ENCODE measurements around the gene EHMT1.

The EHMT1 gene

DNA sequence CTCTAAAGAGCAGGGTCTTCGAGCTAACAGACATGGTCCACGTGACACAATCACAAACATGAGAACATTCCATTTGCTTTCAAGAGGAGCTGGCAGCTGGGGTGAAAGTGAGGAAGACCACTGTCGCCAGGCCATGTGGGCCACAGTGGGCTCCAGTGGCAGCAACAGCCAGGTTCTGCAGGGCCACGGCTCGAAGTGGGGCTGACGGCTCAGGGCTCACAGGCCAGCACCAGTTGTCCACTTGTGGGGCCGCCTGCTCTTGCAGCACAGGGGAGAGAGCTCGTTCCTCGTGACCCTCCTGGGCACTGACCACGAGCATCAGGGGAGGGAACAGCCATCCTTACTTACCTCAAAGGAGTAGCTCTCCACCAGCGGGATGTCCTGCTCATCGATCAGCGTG lies 30.5 kb upstream of the EHMT1 start:
- no peak for ATAC-seq

GRCh38 chr9:137588891-137589290 lies 29.9 kb upstream of the EHMT1 start:
- no peak for ATAC-seq
- TF ChIP-seq, protein P1, sequence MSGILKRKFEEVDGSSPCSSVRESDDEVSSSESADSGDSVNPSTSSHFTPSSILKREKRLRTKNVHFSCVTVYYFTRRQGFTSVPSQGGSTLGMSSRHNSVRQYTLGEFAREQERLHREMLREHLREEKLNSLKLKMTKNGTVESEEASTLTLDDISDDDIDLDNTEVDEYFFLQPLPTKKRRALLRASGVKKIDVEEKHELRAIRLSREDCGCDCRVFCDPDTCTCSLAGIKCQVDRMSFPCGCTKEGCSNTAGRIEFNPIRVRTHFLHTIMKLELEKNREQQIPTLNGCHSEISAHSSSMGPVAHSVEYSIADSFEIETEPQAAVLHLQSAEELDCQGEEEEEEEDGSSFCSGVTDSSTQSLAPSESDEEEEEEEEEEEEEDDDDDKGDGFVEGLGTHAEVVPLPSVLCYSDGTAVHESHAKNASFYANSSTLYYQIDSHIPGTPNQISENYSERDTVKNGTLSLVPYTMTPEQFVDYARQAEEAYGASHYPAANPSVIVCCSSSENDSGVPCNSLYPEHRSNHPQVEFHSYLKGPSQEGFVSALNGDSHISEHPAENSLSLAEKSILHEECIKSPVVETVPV (CRISPR knock-in tag; IDR thresholded peaks at IDR 0.05), result no peak
- TF ChIP-seq ARNTL (CRISPR knock-in tag; IDR thresholded peaks at IDR 0.05; ENCODE audit: borderline replicate concordance, low read depth), result no peak
- no peak for TF ChIP-seq POU6F1 (CRISPR knock-in tag; IDR thresholded peaks at IDR 0.05; ENCODE audit: borderline replicate concordance, low read depth)
- TF ChIP-seq GLIS3 (CRISPR knock-in tag; IDR thresholded peaks at IDR 0.05), result no peak

More for the DNA sequence above, 30.5 kb upstream of the EHMT1 start:
- TF ChIP-seq CSDC2 (CRISPR knock-in tag; IDR thresholded peaks at IDR 0.05), result no peak
- TF ChIP-seq ZFP30 (CRISPR knock-in tag; IDR thresholded peaks at IDR 0.05), result no peak
- no peak for TF ChIP-seq TOX (CRISPR knock-in tag; IDR thresholded peaks at IDR 0.05; ENCODE audit: borderline replicate concordance)
- TF ChIP-seq ZNF70 (CRISPR knock-in tag; IDR thresholded peaks at IDR 0.05), result no peak

GRCh38 chr9:137589441-137590122 lies 29.2 kb upstream of the EHMT1 start:
- TF ChIP-seq PATZ1 (CRISPR knock-in tag; IDR thresholded peaks at IDR 0.05; ENCODE audit: borderline replicate concordance) (no peak), RARB (CRISPR knock-in tag; IDR thresholded peaks at IDR 0.05) (no peak), TOX (CRISPR knock-in tag; IDR thresholded peaks at IDR 0.05; ENCODE audit: borderline replicate concordance) (no peak), CSDC2 (CRISPR knock-in tag; IDR thresholded peaks at IDR 0.05) (no peak), ZFP30 (CRISPR knock-in tag; IDR thresholded peaks at IDR 0.05) (no peak), ZNF70 (CRISPR knock-in tag; IDR thresholded peaks at IDR 0.05) (no peak), TCF4 (CRISPR knock-in tag; IDR thresholded peaks at IDR 0.05; ENCODE audit: borderline replicate concordance) (no peak), ISL1 (CRISPR knock-in tag; IDR thresholded peaks at IDR 0.05) (no peak), ZC3H10 (CRISPR knock-in tag; IDR thresholded peaks at IDR 0.05) (no peak), OSR1 (CRISPR knock-in tag; IDR thresholded peaks at IDR 0.05) (no peak), BACH2 (CRISPR knock-in tag; IDR thresholded peaks at IDR 0.05; ENCODE audit: borderline replicate concordance) (no peak), POU6F1 (CRISPR knock-in tag; IDR thresholded peaks at IDR 0.05; ENCODE audit: borderline replicate concordance, low read depth) (no peak), TSHZ2 (CRISPR knock-in tag; IDR thresholded peaks at IDR 0.05) (no peak), GLIS3 (CRISPR knock-in tag; IDR thresholded peaks at IDR 0.05) (no peak)
- TF ChIP-seq, protein P1 (CRISPR knock-in tag; IDR thresholded peaks at IDR 0.05), result no peak
- TF ChIP-seq, protein P2, sequence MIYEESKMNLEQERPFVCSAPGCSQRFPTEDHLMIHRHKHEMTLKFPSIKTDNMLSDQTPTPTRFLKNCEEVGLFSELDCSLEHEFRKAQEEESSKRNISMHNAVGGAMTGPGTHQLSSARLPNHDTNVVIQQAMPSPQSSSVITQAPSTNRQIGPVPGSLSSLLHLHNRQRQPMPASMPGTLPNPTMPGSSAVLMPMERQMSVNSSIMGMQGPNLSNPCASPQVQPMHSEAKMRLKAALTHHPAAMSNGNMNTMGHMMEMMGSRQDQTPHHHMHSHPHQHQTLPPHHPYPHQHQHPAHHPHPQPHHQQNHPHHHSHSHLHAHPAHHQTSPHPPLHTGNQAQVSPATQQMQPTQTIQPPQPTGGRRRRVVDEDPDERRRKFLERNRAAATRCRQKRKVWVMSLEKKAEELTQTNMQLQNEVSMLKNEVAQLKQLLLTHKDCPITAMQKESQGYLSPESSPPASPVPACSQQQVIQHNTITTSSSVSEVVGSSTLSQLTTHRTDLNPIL (CRISPR knock-in tag; IDR thresholded peaks at IDR 0.05; ENCODE audit: low read depth), result no peak
- peak; percentile 10 for ATAC-seq
